Measurements from ENCODE around the gene CRB1.

The CRB1 gene

GRCh38 chr1:197333041-197333440 is 65.0 kb downstream of the CRB1 start:
- Mint-ChIP-seq H3K4me1 (no peaks in the 10 kb centered on the region), H3K4me3 (no peak overlapping the region), H3K27ac (ENCODE audit: low read depth) (no peak overlapping the region), H3K9me3 (no peaks in the 10 kb centered on the region), H3K36me3 (ENCODE audit: insufficient read depth) (no peaks in the 10 kb centered on the region), H3K27me3 (peaks cover 9% of the 10 kb centered on the region)
- ATAC-seq (replicated peaks; ENCODE audit: extremely low read depth, poor library complexity, severe bottlenecking) (no peak), DNase-seq (ENCODE audit: low spot score in 2 of 2) (no peak)

- Mint-ChIP-seq H3K27me3 (peaks cover 19% of the 10 kb centered on the region), H3K4me3 (no peak overlapping the region), H3K9me3 (no peaks in the 10 kb centered on the region), H3K27ac (ENCODE audit: low read depth) (no peak overlapping the region), H3K36me3 (ENCODE audit: insufficient read depth) (no peaks in the 10 kb centered on the region), H3K4me1 (no peaks in the 10 kb centered on the region)
- no peak for ATAC-seq (replicated peaks; ENCODE audit: extremely low read depth, poor library complexity, severe bottlenecking)
- DNase-seq (ENCODE audit: low spot score in 2 of 2), result no peak
Observed at GRCh38 chr1:197336571-197336970, 68.5 kb downstream of the CRB1 start.

- Mint-ChIP-seq H3K4me3 (no peak overlapping the region), H3K27ac (ENCODE audit: low read depth) (no peak overlapping the region), H3K36me3 (ENCODE audit: insufficient read depth) (no peaks in the 10 kb centered on the region), H3K9me3 (no peaks in the 10 kb centered on the region), H3K27me3 (peaks cover 30% of the 10 kb centered on the region), H3K4me1 (no peaks in the 10 kb centered on the region)
- no peak for DNase-seq (ENCODE audit: low spot score in 2 of 2)
- no peak for ATAC-seq (replicated peaks; ENCODE audit: extremely low read depth, poor library complexity, severe bottlenecking)
Observed at GRCh38 chr1:197339106-197340060, 71.3 kb downstream of the CRB1 start.

- H3K4me1 Mint-ChIP-seq, result no peaks in the 10 kb centered on the region
- no peak for DNase-seq (ENCODE audit: low spot score in 2 of 2)
- H3K4me3 Mint-ChIP-seq, result no peak overlapping the region
- H3K36me3 Mint-ChIP-seq (ENCODE audit: insufficient read depth), result no peaks in the 10 kb centered on the region
- ATAC-seq (replicated peaks; ENCODE audit: extremely low read depth, poor library complexity, severe bottlenecking), result no peak
- no peak overlapping the region for H3K27ac Mint-ChIP-seq (ENCODE audit: low read depth)
- H3K9me3 Mint-ChIP-seq, result no peaks in the 10 kb centered on the region
- peaks cover 37% of the 10 kb centered on the region for H3K27me3 Mint-ChIP-seq
Observed at GRCh38 chr1:197341626-197342025, 73.6 kb downstream of the CRB1 start.

GRCh38 chr1:197342044-197342565 is 74.1 kb downstream of the CRB1 start:
- H3K4me1 Mint-ChIP-seq, result no peaks in the 10 kb centered on the region
- H3K36me3 Mint-ChIP-seq (ENCODE audit: insufficient read depth), result no peaks in the 10 kb centered on the region
- ATAC-seq (replicated peaks; ENCODE audit: extremely low read depth, poor library complexity, severe bottlenecking) (no peak), DNase-seq (ENCODE audit: low spot score in 2 of 2) (no peak)
- no peaks in the 10 kb centered on the region for H3K9me3 Mint-ChIP-seq
- no peak overlapping the region for H3K27ac Mint-ChIP-seq (ENCODE audit: low read depth)
- H3K27me3 Mint-ChIP-seq, result peaks cover 37% of the 10 kb centered on the region
- no peak overlapping the region for H3K4me3 Mint-ChIP-seq

- Mint-ChIP-seq H3K27me3 (peaks cover 37% of the 10 kb centered on the region), H3K36me3 (ENCODE audit: insufficient read depth) (no peaks in the 10 kb centered on the region), H3K27ac (ENCODE audit: low read depth) (no peak overlapping the region), H3K4me3 (no peak overlapping the region), H3K4me1 (no peaks in the 10 kb centered on the region), H3K9me3 (no peaks in the 10 kb centered on the region)
- DNase-seq (ENCODE audit: low spot score in 2 of 2) (no peak), ATAC-seq (replicated peaks; ENCODE audit: extremely low read depth, poor library complexity, severe bottlenecking) (no peak)
Observed at GRCh38 chr1:197342669-197343068, 74.6 kb downstream of the CRB1 start.

- no peaks in the 10 kb centered on the region for H3K4me1 Mint-ChIP-seq
- ATAC-seq (replicated peaks; ENCODE audit: extremely low read depth, poor library complexity, severe bottlenecking) (no peak), DNase-seq (ENCODE audit: low spot score in 2 of 2) (no peak)
- no peaks in the 10 kb centered on the region for H3K36me3 Mint-ChIP-seq (ENCODE audit: insufficient read depth)
- H3K4me3 Mint-ChIP-seq, result no peak overlapping the region
- H3K27ac Mint-ChIP-seq (ENCODE audit: low read depth), result no peak overlapping the region
- no peaks in the 10 kb centered on the region for H3K9me3 Mint-ChIP-seq
- H3K27me3 Mint-ChIP-seq, result peaks cover 37% of the 10 kb centered on the region
Observed at GRCh38 chr1:197343663-197344273, 75.7 kb downstream of the CRB1 start.

- H3K36me3 Mint-ChIP-seq (ENCODE audit: insufficient read depth), result no peaks in the 10 kb centered on the region
- no peak for ATAC-seq (replicated peaks; ENCODE audit: extremely low read depth, poor library complexity, severe bottlenecking)
- no peak overlapping the region for H3K27ac Mint-ChIP-seq (ENCODE audit: low read depth)
- H3K9me3 Mint-ChIP-seq, result no peaks in the 10 kb centered on the region
- H3K4me3 Mint-ChIP-seq, result no peak overlapping the region
- no peak for DNase-seq (ENCODE audit: low spot score in 2 of 2)
- peaks cover 10% of the 10 kb centered on the region for H3K27me3 Mint-ChIP-seq
- H3K4me1 Mint-ChIP-seq, result no peaks in the 10 kb centered on the region
Observed at GRCh38 chr1:197351821-197352440, 83.9 kb downstream of the CRB1 start.

GRCh38 chr1:197355248-197355995 is 87.4 kb downstream of the CRB1 start:
- no peaks in the 10 kb centered on the region for H3K9me3 Mint-ChIP-seq
- no peak for ATAC-seq (replicated peaks; ENCODE audit: extremely low read depth, poor library complexity, severe bottlenecking)
- no peaks in the 10 kb centered on the region for H3K36me3 Mint-ChIP-seq (ENCODE audit: insufficient read depth)
- H3K4me3 Mint-ChIP-seq, result no peak overlapping the region
- H3K4me1 Mint-ChIP-seq, result no peaks in the 10 kb centered on the region
- DNase-seq (ENCODE audit: low spot score in 2 of 2), result no peak
- H3K27ac Mint-ChIP-seq (ENCODE audit: low read depth), result no peak overlapping the region
- H3K27me3 Mint-ChIP-seq, result peaks cover 9% of the 10 kb centered on the region

- no peak for DNase-seq (ENCODE audit: low spot score in 2 of 2)
- Mint-ChIP-seq H3K36me3 (ENCODE audit: insufficient read depth) (no peaks in the 10 kb centered on the region), H3K27ac (ENCODE audit: low read depth) (no peak overlapping the region), H3K27me3 (no peaks in the 10 kb centered on the region), H3K4me3 (no peak overlapping the region), H3K4me1 (no peaks in the 10 kb centered on the region), H3K9me3 (no peaks in the 10 kb centered on the region)
- no peak for ATAC-seq (replicated peaks; ENCODE audit: extremely low read depth, poor library complexity, severe bottlenecking)
Observed at GRCh38 chr1:197356723-197357533, 88.9 kb downstream of the CRB1 start.

GRCh38 chr1:197358959-197359358 is 90.9 kb downstream of the CRB1 start:
- Mint-ChIP-seq H3K36me3 (ENCODE audit: insufficient read depth) (no peaks in the 10 kb centered on the region), H3K27me3 (no peaks in the 10 kb centered on the region), H3K4me1 (no peaks in the 10 kb centered on the region), H3K9me3 (no peaks in the 10 kb centered on the region), H3K27ac (ENCODE audit: low read depth) (no peak overlapping the region), H3K4me3 (no peak overlapping the region)
- no peak for DNase-seq (ENCODE audit: low spot score in 2 of 2)
- no peak for ATAC-seq (replicated peaks; ENCODE audit: extremely low read depth, poor library complexity, severe bottlenecking)

Measured in central memory CD8-positive, alpha-beta T cell (primary cell).